ENCODE data around the gene GPR78.

GPR78 gene

GRCh38 chr4:8592366-8593263 is 12.4 kb downstream of the GPR78 start, which contains the start of gene CPZ:
Gene CPZ, plus strand, starts transcription at chr4:8592765. Its CDS starts 69 bp downstream, at chr4:8592834.
- TF ChIP-seq CTCF (IDR thresholded peaks at IDR 0.05; ENCODE audit: borderline replicate concordance, control extremely low read depth, extremely low read depth, insufficient read depth, missing control alignments) = no peak
- DNase-seq (ENCODE audit: low spot score) = no peak
- in situ Hi-C loops (cut with MboI; ENCODE audit: low sequenced_read_pairs, unreplicated experiment) = no loop called here

- TF ChIP-seq CTCF (IDR thresholded peaks at IDR 0.05; ENCODE audit: borderline replicate concordance, control extremely low read depth, extremely low read depth, insufficient read depth, missing control alignments) = no peak
- no peak for DNase-seq (ENCODE audit: low spot score)
- in situ Hi-C loops (cut with MboI; ENCODE audit: low sequenced_read_pairs, unreplicated experiment) = no loop called here
Measured at GRCh38 chr4:8593264-8594096, 13.3 kb downstream of the GPR78 start.

- DNase-seq (ENCODE audit: low spot score) = peak; percentile 87
- TF ChIP-seq CTCF (IDR thresholded peaks at IDR 0.05; ENCODE audit: borderline replicate concordance, control extremely low read depth, extremely low read depth, insufficient read depth, missing control alignments) = peak; percentile 39
- in situ Hi-C loops (cut with MboI; ENCODE audit: low sequenced_read_pairs, unreplicated experiment) = no loop called here
Measured at GRCh38 chr4:8594097-8595038, 14.2 kb downstream of the GPR78 start.

- in situ Hi-C loops (cut with MboI; ENCODE audit: low sequenced_read_pairs, unreplicated experiment) = no loop called here
- DNase-seq (ENCODE audit: low spot score) = no peak
- no peak for TF ChIP-seq CTCF (IDR thresholded peaks at IDR 0.05; ENCODE audit: borderline replicate concordance, control extremely low read depth, extremely low read depth, insufficient read depth, missing control alignments)
Measured at GRCh38 chr4:8595237-8596087, 15.3 kb downstream of the GPR78 start.

- TF ChIP-seq CTCF (IDR thresholded peaks at IDR 0.05; ENCODE audit: borderline replicate concordance, control extremely low read depth, extremely low read depth, insufficient read depth, missing control alignments) = no peak
- in situ Hi-C loops (cut with MboI; ENCODE audit: low sequenced_read_pairs, unreplicated experiment) = no loop called here
- DNase-seq (ENCODE audit: low spot score) = no peak
Measured at GRCh38 chr4:8596891-8597290, 16.7 kb downstream of the GPR78 start.
